Astrocyte (in vitro differentiated cells and primary cell): ENCODE measurements around the gene FSTL5.

Experiments
- EZH2 ChIP-seq: IDR thresholded peaks from 2 replicates; pipeline ENCODE4 v1.6.1; 2012; ENCODE audit warnings: mild to moderate bottlenecking, low read length, inconsistent platforms; ENCODE audit not compliant: insufficient read depth
- TF ChIP-seq, protein P1 (sequence below): IDR thresholded peaks from 2 replicates; pipeline ENCODE4 v1.5.1; 2011; ENCODE audit warnings: low read depth, mild to moderate bottlenecking, inconsistent platforms, low read length, moderate library complexity; ENCODE audit not compliant: insufficient read depth

- TF ChIP-seq, protein P1, sequence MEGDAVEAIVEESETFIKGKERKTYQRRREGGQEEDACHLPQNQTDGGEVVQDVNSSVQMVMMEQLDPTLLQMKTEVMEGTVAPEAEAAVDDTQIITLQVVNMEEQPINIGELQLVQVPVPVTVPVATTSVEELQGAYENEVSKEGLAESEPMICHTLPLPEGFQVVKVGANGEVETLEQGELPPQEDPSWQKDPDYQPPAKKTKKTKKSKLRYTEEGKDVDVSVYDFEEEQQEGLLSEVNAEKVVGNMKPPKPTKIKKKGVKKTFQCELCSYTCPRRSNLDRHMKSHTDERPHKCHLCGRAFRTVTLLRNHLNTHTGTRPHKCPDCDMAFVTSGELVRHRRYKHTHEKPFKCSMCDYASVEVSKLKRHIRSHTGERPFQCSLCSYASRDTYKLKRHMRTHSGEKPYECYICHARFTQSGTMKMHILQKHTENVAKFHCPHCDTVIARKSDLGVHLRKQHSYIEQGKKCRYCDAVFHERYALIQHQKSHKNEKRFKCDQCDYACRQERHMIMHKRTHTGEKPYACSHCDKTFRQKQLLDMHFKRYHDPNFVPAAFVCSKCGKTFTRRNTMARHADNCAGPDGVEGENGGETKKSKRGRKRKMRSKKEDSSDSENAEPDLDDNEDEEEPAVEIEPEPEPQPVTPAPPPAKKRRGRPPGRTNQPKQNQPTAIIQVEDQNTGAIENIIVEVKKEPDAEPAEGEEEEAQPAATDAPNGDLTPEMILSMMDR, result no peak
- no peak for TF ChIP-seq EZH2
Measured at GRCh38 chr4:162011089-162011488, 152.7 kb downstream of the FSTL5 start.
